H1 (cell line): ENCODE data around the gene TRIM47. TPM values are rescaled to one million over a fixed set of nuclear protein-coding genes. Genes with fewer than 3 reads are reported as not detected.

ENCODE experiments used
- CTCF ChIA-PET: fragments of 300-600 bp; sonication (Branson Sonifier 250); formaldehyde crosslinking; loops from one replicate; lab custom pipeline; 2021; ENCODE audit not compliant: partially characterized antibody; lab: Charles Lee
- POLR2A ChIA-PET: fragments of 300-600 bp; sonication (Branson Sonifier 250); formaldehyde crosslinking; loops from one replicate; lab custom pipeline; 2021; ENCODE audit warnings: inconsistent platforms; ENCODE audit not compliant: partially characterized antibody; lab: Charles Lee
- DNase-seq, 2 experiments: peaks; one replicate each; pipeline versions ENCODE4 v3.0.0 to v3.0.0-alpha.2; 2010 to 2022; ENCODE audit warnings: low spot score in 2 of 2, low read depth in 1 of 2, mixed read lengths in 1 of 2
- FAIRE-seq: peaks from 2 replicates; lab custom pipeline; 2011; peaks lifted over from hg19 to GRCh38; lab: Jason Lieb, UNC
- H2AFZ ChIP-seq: 2 replicates; pipeline ENCODE4 v1.8.1; 2012; ENCODE audit warnings: low read length, inconsistent platforms
- H2AK5ac ChIP-seq: 2 replicates; pipeline ENCODE4 v1.6.1; 2013; ENCODE audit warnings: low read depth, low read length
- H2BK120ac ChIP-seq: replicated peaks from 2 replicates; pipeline ENCODE3; 2013; ENCODE audit warnings: low read depth, low read length, inconsistent platforms
- H2BK12ac ChIP-seq: 2 replicates; pipeline ENCODE4 v1.6.1; 2013; ENCODE audit warnings: low read depth, low read length
- H2BK15ac ChIP-seq: 2 replicates; pipeline ENCODE4 v1.6.1; 2013; ENCODE audit warnings: low read length
- H2BK20ac ChIP-seq: 2 replicates; pipeline ENCODE4 v1.6.1; 2013; ENCODE audit warnings: low read length
- H2BK5ac ChIP-seq: 2 replicates; pipeline ENCODE4 v1.6.1; 2013; ENCODE audit warnings: low read depth, low read length
- H3K14ac ChIP-seq: 2 replicates; pipeline ENCODE4 v1.6.1; 2013; ENCODE audit warnings: inconsistent platforms; ENCODE audit not compliant: insufficient read length
- H3K18ac ChIP-seq: 2 replicates; pipeline ENCODE4 v1.6.1; 2013; ENCODE audit warnings: low read length; ENCODE audit errors: extremely low read depth
- H3K23ac ChIP-seq: 2 replicates; pipeline ENCODE4 v1.6.1; 2013; ENCODE audit warnings: inconsistent platforms; ENCODE audit not compliant: insufficient read length
- H3K23me2 ChIP-seq: 2 replicates; pipeline ENCODE4 v1.6.1; 2013; ENCODE audit warnings: low read depth, low read length
- H3K27ac ChIP-seq: 2 replicates; pipeline ENCODE4 v1.6.1; 2011; ENCODE audit warnings: low read depth, low read length, inconsistent platforms
- H3K27me3 ChIP-seq, 4 experiments: replicated peaks in 1 of 4; 1 replicate in 1 of 4; 2 replicates in 3 of 4; pipeline versions ENCODE4 v1.6.1 to v1.8.1; 2011 to 2013; ENCODE audit warnings: low read length in 3 of 4, mild to moderate bottlenecking in 3 of 4, inconsistent platforms in 2 of 4, mixed read lengths in 2 of 4, moderate library complexity in 1 of 4; ENCODE audit not compliant: control insufficient read depth in 3 of 4, insufficient read depth in 3 of 4; ENCODE audit errors: extremely low read depth in 1 of 4
- H3K36me3 ChIP-seq, 4 experiments: 2 replicates each; pipeline versions ENCODE4 v1.6.1 to v1.8.1; 2011 to 2013; ENCODE audit warnings: mild to moderate bottlenecking in 4 of 4, low read length in 3 of 4, moderate library complexity in 2 of 4, control low read depth in 1 of 4, inconsistent platforms in 1 of 4; ENCODE audit not compliant: insufficient read depth in 4 of 4, control insufficient read depth in 2 of 4
- H3K4ac ChIP-seq: replicated peaks from 2 replicates; pipeline ENCODE3; 2013; ENCODE audit warnings: low read length, low read depth, mixed read lengths, inconsistent platforms; ENCODE audit not compliant: insufficient read length
- H3K4me1 ChIP-seq, 4 experiments: replicated peaks in 1 of 4; 1 replicate in 1 of 4; 2 replicates in 3 of 4; pipeline versions ENCODE4 v1.6.1 to v1.8.1; 2011 to 2013; ENCODE audit warnings: low read length in 3 of 4, inconsistent platforms in 2 of 4, mixed read lengths in 1 of 4; ENCODE audit not compliant: insufficient read depth in 4 of 4, control insufficient read depth in 3 of 4
- H3K4me2 ChIP-seq, 2 experiments: 2 replicates each; pipeline versions ENCODE4 v1.6.1 to v1.8.1; 2011 to 2013; ENCODE audit warnings: low read depth in 2 of 2, low read length in 2 of 2, control low read depth in 1 of 2, inconsistent platforms in 1 of 2, mild to moderate bottlenecking in 1 of 2; ENCODE audit not compliant: insufficient read depth in 1 of 2
- H3K4me3 ChIP-seq, 4 experiments: fragments of 200-600, 300-600 bp in 1 of 4; sonication (generic), shearing (Covaris generic), sonication (Bioruptor Twin) in 1 of 4; 2 replicates each; pipeline versions ENCODE4 v1.5.1 to v1.8.1; 2011 to 2016; ENCODE audit warnings: low read length in 4 of 4, low read depth in 3 of 4, control low read depth in 2 of 4, inconsistent platforms in 2 of 4, mild to moderate bottlenecking in 2 of 4, mixed read lengths in 1 of 4, moderate library complexity in 1 of 4; ENCODE audit not compliant: insufficient read depth in 2 of 4; ENCODE audit errors: extremely low read depth in 1 of 4
- H3K56ac ChIP-seq: replicated peaks from 2 replicates; pipeline ENCODE3; 2013; ENCODE audit warnings: low read depth, mild to moderate bottlenecking, mixed read lengths, low read length, inconsistent platforms; ENCODE audit not compliant: insufficient read length
- H3K79me1 ChIP-seq: 2 replicates; pipeline ENCODE4 v1.6.1; 2013; ENCODE audit warnings: low read depth, low read length, control low read depth
- H3K79me2 ChIP-seq, 2 experiments: 2 replicates each; pipeline versions ENCODE4 v1.6.1 to v1.8.1; 2012 to 2013; ENCODE audit warnings: low read length in 2 of 2, mild to moderate bottlenecking in 2 of 2, inconsistent platforms in 1 of 2; ENCODE audit not compliant: insufficient read depth in 2 of 2, control insufficient read depth in 1 of 2
- H3K9ac ChIP-seq, 4 experiments: replicated peaks in 1 of 4; 1 replicate in 1 of 4; 2 replicates in 3 of 4; pipeline versions ENCODE4 v1.6.1 to v1.8.1; 2011 to 2013; ENCODE audit warnings: low read depth in 3 of 4, low read length in 3 of 4, control low read depth in 2 of 4, mild to moderate bottlenecking in 2 of 4, moderate library complexity in 2 of 4, inconsistent platforms in 1 of 4; ENCODE audit errors: extremely low read depth in 1 of 4
- H3K9me3 ChIP-seq, 2 experiments: 2 replicates each; pipeline versions ENCODE4 v1.6.1 to v1.8.1; 2012 to 2013; ENCODE audit warnings: mild to moderate bottlenecking in 2 of 2, moderate library complexity in 2 of 2, control low read depth in 1 of 2, inconsistent platforms in 1 of 2, low read depth in 1 of 2, low read length in 1 of 2, mixed read lengths in 1 of 2; ENCODE audit not compliant: insufficient read depth in 2 of 2
- H4K20me1 ChIP-seq, 2 experiments: replicated peaks in 1 of 2; 2 replicates each; pipeline versions ENCODE3 to v1.8.1; 2011 to 2013; ENCODE audit warnings: inconsistent platforms in 2 of 2, low read length in 2 of 2, mild to moderate bottlenecking in 1 of 2; ENCODE audit not compliant: insufficient read depth in 2 of 2, control insufficient read depth in 1 of 2
- H4K5ac ChIP-seq: 2 replicates; pipeline ENCODE4 v1.6.1; 2013; ENCODE audit warnings: low read length, low read depth, mixed read lengths, inconsistent platforms; ENCODE audit not compliant: insufficient read length
- H4K8ac ChIP-seq: 2 replicates; pipeline ENCODE4 v1.8.0; 2013; ENCODE audit warnings: mild to moderate bottlenecking, moderate library complexity, low read length, inconsistent platforms; ENCODE audit not compliant: insufficient read depth; ENCODE audit errors: extremely low read depth
- H4K91ac ChIP-seq: replicated peaks from 2 replicates; pipeline ENCODE3; 2013; ENCODE audit warnings: low read length, mixed read lengths, inconsistent platforms; ENCODE audit not compliant: insufficient read length
- POU5F1 ChIP-seq: IDR thresholded peaks from 2 replicates; pipeline ENCODE4 v1.6.1; 2011; ENCODE audit warnings: low read depth, mild to moderate bottlenecking, low read length, moderate library complexity
- WGBS, 2 experiments: shearing (Covaris generic) in 1 of 2; methylation state at CpG; one replicate each; pipeline versions ENCODE4 v1.1.6 to v1.1.7; 2013 to 2015; ENCODE audit warnings: low lambda C conversion rate in 2 of 2, mixed read lengths in 2 of 2, inconsistent platforms in 1 of 2, low coverage in 1 of 2, missing lambda C conversion rate in 1 of 2; ENCODE audit not compliant: insufficient replicate concordance in 2 of 2, insufficient coverage in 1 of 2, insufficient read length in 1 of 2; ENCODE audit errors: extremely low coverage in 1 of 2, missing lambda C conversion rate in 1 of 2; 5-methylcytosine and 5-hydroxymethylcytosine counted together
- polyA plus RNA-seq, 7 experiments: library from polyadenylated mRNA; depleted of rRNA in 3 of 7; stranded (reverse) in 5 of 7; unstranded in 2 of 7; fragments of >200 nt in 5 of 7; fragments of 200-250 nt in 2 of 7; gene quantifications; 1 replicate in 5 of 7; 2 replicates in 1 of 7; 4 replicates in 1 of 7; pipeline versions ENCODE4 v1.2.1 to v1.2.3, GENCODE V29; 2011 to 2013; ENCODE audit warnings: missing spikeins in 2 of 7, mixed read lengths in 2 of 7
- total RNA-seq: library from RNA; stranded (reverse); fragmentation: NEBNext Ultra II Directional; extraction: Animal tissue kit (Norgen Biotek cat#: 25700); gene quantifications from 2 replicates; pipeline ENCODE4 v1.2.1, GENCODE V29; 2021

Gene TRIM47
- total and polyA plus RNA-seq, 2 of the 8 experiments (the other 6 are each of a cell fraction or from before 2014, with no cell fraction given), result 6.3 to 6.4 TPM

DNA sequence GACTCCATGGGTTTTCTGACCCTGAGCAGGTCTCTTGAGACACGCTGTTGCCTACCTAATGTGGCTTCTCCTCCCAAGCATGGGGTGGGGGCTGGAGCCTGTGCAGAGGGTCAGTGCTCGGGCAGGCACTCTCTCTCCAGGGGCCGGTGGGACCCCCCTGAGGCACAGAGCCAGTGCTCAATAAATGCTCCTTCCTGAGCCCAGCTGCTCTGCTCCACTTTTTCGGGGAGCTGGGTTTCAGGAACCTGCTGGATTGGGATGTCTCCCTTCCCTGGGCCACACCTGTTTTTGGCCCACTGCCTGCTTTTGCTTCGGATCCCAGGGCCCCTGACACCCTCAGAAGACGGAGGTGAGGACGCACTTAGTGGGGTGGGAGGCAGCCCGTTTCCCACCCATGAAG lies 19.7 kb upstream of the TRIM47 start:
- no peak overlapping the region for H3K4me3 ChIP-seq
- H2AK5ac ChIP-seq, result no peak overlapping the region
- H3K79me2 ChIP-seq, result peaks cover 0 to 18% of the 10 kb centered on the region in 2 experiments; a peak in 1 of 4 replicates
- no peak overlapping the region for H4K5ac ChIP-seq
- peaks cover 3% of the 10 kb centered on the region; the same call in 1 of the 2 replicates for H3K79me1 ChIP-seq
- H3K27ac ChIP-seq, result no peak overlapping the region
- no peak overlapping the region for H2BK120ac ChIP-seq
- ChIA-PET CTCF (interaction anchor here (1.0 to 51.3 kb wide), 10 partner anchors 9 to 111 kb away, joined by 3 to 885 read pairs (median 4); partner anchors contain the start of gene CDK3), POLR2A (interaction anchor here (1.1 to 12.1 kb wide), 11 partner anchors 7 to 118 kb away, joined by 3 to 143 read pairs (median 16); partner anchors contain the start of genes MRPL38, TRIM47, UNK and WBP2)
- no peak overlapping the region for H3K14ac ChIP-seq
- H3K4ac ChIP-seq, result no peak overlapping the region
- no peak overlapping the region for H4K91ac ChIP-seq
- WGBS, 2 experiments, result 92% methylated on average over 8 of the region's 8 CpGs; no CpG with 5 or more reads in 1 of the 2 experiments
- H2BK15ac ChIP-seq, result no peak overlapping the region
- H3K4me1 ChIP-seq, result peaks cover 4 to 25% (median 13%) of the 10 kb centered on the region in 4 experiments
- DNase-seq, result no peak
- no peak overlapping the region for H2AFZ ChIP-seq
- H4K20me1 ChIP-seq, result peaks cover 2 to 7% of the 10 kb centered on the region in 2 experiments
- H4K8ac ChIP-seq, result no peak overlapping the region
- no peak overlapping the region for H3K23ac ChIP-seq
- FAIRE-seq, result no peak
- H3K9me3 ChIP-seq, result no peaks in the 10 kb centered on the region
- peaks cover 5 to 35% (median 23%) of the 10 kb centered on the region in 4 experiments; a peak in 7 of 8 replicates for H3K36me3 ChIP-seq
- no peak overlapping the region for H2BK5ac ChIP-seq
- H3K27me3 ChIP-seq, result no peaks in the 10 kb centered on the region
- H3K18ac ChIP-seq, result no peak overlapping the region
- no peak overlapping the region for H3K56ac ChIP-seq
- peak overlapping the region in 1 of 2 experiments; percentile 56; a peak in 1 of 4 replicates for H3K4me2 ChIP-seq
- H2BK20ac ChIP-seq, result no peak overlapping the region
- H3K9ac ChIP-seq, result no peak overlapping the region
- peaks cover 8% of the 10 kb centered on the region for H3K23me2 ChIP-seq
- TF ChIP-seq POU5F1, result no peak
- TF ChIP-seq, all 59 proteins: peak for 0
- H2BK12ac ChIP-seq, result no peak overlapping the region
